Measurements from ENCODE around the gene C9orf152.
"Not testable (repeated sequence)": the region's sequence is repeated elsewhere in the genome, so short reads cannot be mapped to it uniquely, and the experiment has no call there.

C9orf152 gene

GRCh38 chr9:110217656-110218099, 9.7 kb upstream of the C9orf152 start:
- DNase-seq (ENCODE audit: low read depth, low spot score) = no peak
- no peak overlapping the region for H3K27ac ChIP-seq

- no peak overlapping the region for H3K27ac ChIP-seq
- no peak for DNase-seq (ENCODE audit: low read depth, low spot score)
Measured at GRCh38 chr9:110214586-110215355, 6.8 kb upstream of the C9orf152 start.

DNA sequence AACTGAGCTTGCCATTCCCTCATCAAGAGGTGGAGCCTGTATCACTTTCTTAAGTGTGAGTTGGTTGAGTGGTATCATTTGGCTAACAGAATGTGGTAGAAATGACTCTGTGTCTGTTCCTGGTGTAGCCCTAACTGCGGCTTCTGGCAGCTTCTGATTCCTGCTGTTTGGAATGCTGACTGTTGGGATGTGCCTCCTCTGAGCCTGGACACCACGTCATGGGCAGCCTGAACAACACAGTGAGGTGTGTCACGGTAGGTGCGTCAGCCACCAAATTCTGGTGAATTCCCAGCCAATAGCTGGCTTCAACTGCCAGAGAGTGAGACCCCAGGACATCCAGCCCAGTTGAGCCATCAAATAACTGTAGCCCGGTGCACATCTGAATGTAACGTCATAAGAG, 6.1 kb upstream of the C9orf152 start:
- DNase-seq (ENCODE audit: low read depth, low spot score) = no peak
- no peak overlapping the region for H3K27ac ChIP-seq

GRCh38 chr9:110213413-110214044, 5.6 kb upstream of the C9orf152 start:
- no peak for DNase-seq (ENCODE audit: low read depth, low spot score)
- H3K27ac ChIP-seq = no peak overlapping the region

GRCh38 chr9:110207071-110207641, 803 bp downstream of the C9orf152 start:
- no peak overlapping the region for H3K27ac ChIP-seq
- no peak for DNase-seq (ENCODE audit: low read depth, low spot score)

- DNase-seq (ENCODE audit: low read depth, low spot score) = no peak
- H3K27ac ChIP-seq = no peak overlapping the region
Measured at GRCh38 chr9:110206389-110206788, 1.6 kb downstream of the C9orf152 start.

DNA sequence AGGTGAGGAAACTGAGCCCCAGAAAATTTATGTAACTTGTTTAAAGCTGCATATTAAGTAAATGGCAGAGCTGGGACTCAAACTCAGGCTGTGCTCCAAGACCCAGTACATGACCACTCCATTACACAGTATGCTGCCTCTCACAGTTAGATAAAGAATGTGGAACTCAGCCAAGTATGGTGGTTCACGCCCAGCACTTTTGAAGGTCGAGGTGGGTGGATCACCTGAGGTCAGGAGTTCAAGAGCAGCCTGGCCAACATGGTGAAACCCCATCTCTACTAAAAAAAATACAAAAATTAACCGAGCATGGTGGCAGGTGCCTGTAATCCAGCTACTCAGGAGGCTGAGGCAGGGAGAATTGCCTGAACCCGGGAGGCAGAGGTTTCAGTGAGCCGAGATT, 2.3 kb downstream of the C9orf152 start:
- not testable (repeated sequence) for DNase-seq (ENCODE audit: low read depth, low spot score); H3K27ac ChIP-seq

GRCh38 chr9:110202232-110202631, 5.7 kb downstream of the C9orf152 start:
- no peak for DNase-seq (ENCODE audit: low read depth, low spot score)
- H3K27ac ChIP-seq = no peak overlapping the region

GRCh38 chr9:110199643-110200042, 8.3 kb downstream of the C9orf152 start:
- DNase-seq (ENCODE audit: low read depth, low spot score) = no peak
- no peak overlapping the region for H3K27ac ChIP-seq

GRCh38 chr9:110198357-110198756, 9.6 kb downstream of the C9orf152 start:
- DNase-seq (ENCODE audit: low read depth, low spot score) = no peak
- no peak overlapping the region for H3K27ac ChIP-seq

DNA sequence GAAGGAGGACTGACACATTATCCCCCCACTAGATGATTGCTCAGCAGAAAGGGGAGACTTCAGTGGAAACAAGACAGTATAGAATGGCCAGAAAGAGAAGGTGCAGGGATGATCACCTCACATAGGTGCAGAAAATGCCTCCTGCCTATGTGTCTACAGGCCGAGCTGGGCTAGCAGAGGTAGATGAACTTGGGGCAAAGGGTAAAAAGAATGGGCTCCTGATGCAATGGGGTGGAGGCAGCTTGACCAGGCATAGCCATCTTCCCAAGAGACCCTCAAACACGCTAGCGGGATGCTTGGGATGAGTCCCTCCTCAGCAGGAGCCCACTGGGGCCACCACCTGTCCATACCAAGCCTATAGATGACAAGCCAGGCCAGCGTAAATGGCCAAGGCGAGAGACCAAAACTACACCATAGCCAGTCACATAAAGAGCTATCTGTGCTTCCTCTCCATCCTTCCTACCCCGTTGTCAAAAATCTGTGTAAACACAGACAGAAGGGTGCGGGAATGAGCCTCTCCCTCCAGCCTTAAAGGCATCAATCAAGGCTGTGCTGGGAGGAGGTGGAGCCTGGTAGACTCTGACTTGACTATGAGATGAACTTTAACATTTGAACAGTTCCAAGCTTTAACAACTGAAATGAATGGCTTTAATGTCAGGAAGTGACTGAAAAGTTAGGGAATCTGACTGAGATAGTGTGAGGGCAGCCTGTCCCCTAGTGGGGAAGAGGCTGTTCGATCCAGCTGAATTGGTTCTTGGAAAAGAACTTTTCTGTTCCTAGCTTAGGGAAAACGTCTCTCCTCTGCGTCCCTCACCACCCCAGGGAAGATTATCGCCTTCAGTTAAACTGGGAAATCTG, 10.4 kb downstream of the C9orf152 start:
- H3K27ac ChIP-seq = no peak overlapping the region
- DNase-seq (ENCODE audit: low read depth, low spot score) = no peak

- not testable (repeated sequence) for DNase-seq (ENCODE audit: low read depth, low spot score); H3K27ac ChIP-seq
Measured at GRCh38 chr9:110196084-110196499, 11.9 kb downstream of the C9orf152 start.

- DNase-seq (ENCODE audit: low read depth, low spot score) = no peak
- no peak overlapping the region for H3K27ac ChIP-seq
Measured at GRCh38 chr9:110192531-110193261, 15.3 kb downstream of the C9orf152 start.

DNA sequence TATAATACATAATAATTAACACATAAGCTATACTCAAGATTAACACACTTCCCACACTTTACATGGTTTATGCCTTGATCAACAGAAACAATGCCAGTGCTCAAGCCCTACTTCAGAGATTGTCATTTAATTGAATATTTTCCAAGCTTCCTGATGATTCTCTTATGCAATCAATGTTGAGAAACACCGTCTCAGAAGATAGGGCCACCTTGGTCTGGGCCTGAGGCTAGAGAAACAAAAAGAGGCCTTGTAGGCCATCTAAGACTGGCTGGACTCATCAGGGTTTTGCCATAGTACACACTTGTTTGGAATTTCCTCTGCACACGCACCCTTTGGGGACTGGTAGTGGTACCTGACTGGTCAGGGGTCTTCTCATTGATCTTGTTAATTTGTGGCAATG, 16.3 kb downstream of the C9orf152 start:
- no peak for DNase-seq (ENCODE audit: low read depth, low spot score)

GRCh38 chr9:110189559-110190320, 18.2 kb downstream of the C9orf152 start:
- no peak for DNase-seq (ENCODE audit: low read depth, low spot score)
- H3K27ac ChIP-seq = no peak overlapping the region

More for the DNA sequence above, 16.3 kb downstream of the C9orf152 start:
- no peak overlapping the region for H3K27ac ChIP-seq

DNA sequence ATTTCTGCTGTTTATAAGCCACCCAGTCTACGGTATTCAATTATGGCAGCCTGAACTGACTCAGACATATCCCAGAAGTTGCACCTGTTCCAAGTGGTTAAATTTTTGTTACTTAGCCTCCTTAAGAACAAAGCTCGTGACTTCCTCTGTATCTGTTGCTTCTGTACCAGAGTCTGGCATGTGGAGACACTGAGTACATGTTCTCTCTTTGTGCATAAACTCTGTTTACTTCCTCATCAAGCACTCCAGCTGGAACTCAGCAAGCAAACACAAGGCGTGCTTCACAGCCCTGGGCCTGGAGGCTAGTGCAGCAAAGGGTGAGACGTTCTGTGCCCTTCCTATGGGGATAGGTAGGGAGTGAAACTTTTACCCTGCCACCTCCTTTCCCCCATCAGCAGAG, 19.0 kb downstream of the C9orf152 start:
- DNase-seq (ENCODE audit: low read depth, low spot score) = no peak
- no peak overlapping the region for H3K27ac ChIP-seq

DNA sequence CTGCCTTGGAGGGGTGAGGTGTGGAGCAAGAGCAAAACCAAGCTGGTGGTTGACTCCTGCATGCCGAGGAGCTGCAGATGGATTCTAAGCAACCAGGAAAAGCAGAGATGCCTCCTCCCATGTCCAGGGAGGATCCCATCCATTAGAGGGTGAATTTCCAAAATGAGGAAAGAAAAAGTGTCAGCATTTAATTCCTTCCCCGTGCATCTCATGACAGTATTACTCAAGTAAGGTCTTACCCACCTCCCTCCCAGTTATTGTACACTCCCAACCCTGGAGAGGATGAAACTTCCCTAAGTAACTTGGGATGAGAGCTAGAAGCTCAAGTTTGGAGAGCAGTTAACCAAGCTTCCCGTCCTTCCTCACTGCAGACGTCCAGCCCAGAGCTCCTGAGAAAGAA, 19.9 kb downstream of the C9orf152 start:
- DNase-seq (ENCODE audit: low read depth, low spot score) = no peak
- H3K27ac ChIP-seq = no peak overlapping the region

GRCh38 chr9:110187126-110187525, 20.8 kb downstream of the C9orf152 start:
- no peak for DNase-seq (ENCODE audit: low read depth, low spot score)

DNA sequence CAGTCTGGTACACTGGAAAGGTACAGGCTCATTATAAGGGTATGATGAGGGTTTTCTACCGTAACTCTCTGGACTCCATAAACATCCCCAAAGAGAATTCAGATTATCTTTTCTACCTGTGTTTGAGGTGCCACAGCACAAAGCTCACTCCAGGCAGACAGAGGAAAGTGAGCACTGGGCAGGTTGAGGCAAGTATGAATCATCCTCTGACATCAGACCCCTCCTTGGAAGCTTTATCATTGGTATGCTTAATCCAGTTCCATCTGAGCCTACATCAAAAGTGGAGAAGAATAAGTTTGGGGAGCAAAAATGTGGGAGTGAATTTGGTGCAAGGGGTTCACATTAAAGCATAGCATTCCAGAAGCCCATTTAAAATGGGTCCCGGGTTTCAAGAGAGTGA, 21.7 kb downstream of the C9orf152 start:
- DNase-seq (ENCODE audit: low read depth, low spot score) = peak; percentile 31
- no peak overlapping the region for H3K27ac ChIP-seq

More at GRCh38 chr9:110187126-110187525, 20.8 kb downstream of the C9orf152 start:
- H3K27ac ChIP-seq = no peak overlapping the region

All from epithelial cell of prostate (primary cell).